Tibial nerve (tissue), 4 donors: Measurements from ENCODE around the gene MS4A8. TPM values are rescaled to one million over a fixed set of nuclear protein-coding genes. Genes with fewer than 3 reads are reported as not detected.
"Not testable (repeated sequence)": the region's sequence is repeated elsewhere in the genome, so short reads cannot be mapped to it uniquely, and the experiment has no call there.

Source experiments
- DNase-seq, 2 donors: peaks; one replicate each; pipeline ENCODE4 v3.0.0-alpha.2; 2019; ENCODE audit warnings: low spot score in 2 of 2
- H3K27ac ChIP-seq, 4 donors: fragments of 200-600 bp; sonication (generic) in 3 of 4; one replicate each; pipeline ENCODE4 v1.5.1; 2017 to 2019; ENCODE audit warnings: mild to moderate bottlenecking in 1 of 4
- H3K27me3 ChIP-seq, 2 donors: fragments of 200-600 bp; sonication (generic) in 1 of 2; one replicate each; pipeline versions ENCODE4 v1.5.1 to v1.6.0; 2017 to 2019
- H3K36me3 ChIP-seq, 3 donors: fragments of 200-600 bp; sonication (generic); one replicate each; pipeline ENCODE4 v1.5.1; 2018 to 2019
- H3K4me1 ChIP-seq, 4 donors: fragments of 200-600 bp; sonication (generic) in 3 of 4; one replicate each; pipeline ENCODE4 v1.5.1; 2017 to 2019
- H3K4me3 ChIP-seq, 4 donors: fragments of 200-600 bp; sonication (generic) in 3 of 4; one replicate each; pipeline ENCODE4 v1.5.1; 2017 to 2019; ENCODE audit warnings: mild to moderate bottlenecking in 1 of 4, moderate library complexity in 1 of 4
- H3K9me3 ChIP-seq, 4 donors: fragments of 200-600 bp; sonication (generic) in 3 of 4; one replicate each; pipeline ENCODE4 v1.5.1; 2017 to 2019
- CTCF ChIP-seq, 5 experiments: fragments of 200-600 bp in 3 of 5; fragments of 450-650 bp in 2 of 5; sonication (generic) in 3 of 5; IDR thresholded peaks; one replicate each; pipeline ENCODE4 v1.5.1; 2016 to 2019; ENCODE audit warnings: antibody characterized with exemption in 5 of 5, mild to moderate bottlenecking in 3 of 5, moderate library complexity in 2 of 5
- EP300 ChIP-seq, 2 donors: sonication (generic); formaldehyde crosslinking; IDR thresholded peaks; one replicate each; pipeline ENCODE4 v1.6.1; 2017; ENCODE audit warnings: antibody characterized with exemption in 2 of 2, mild to moderate bottlenecking in 1 of 2
- POLR2A ChIP-seq, 2 donors: fragments of 450-650 bp; IDR thresholded peaks; one replicate each; pipeline ENCODE4 v1.6.1; 2017; ENCODE audit warnings: antibody characterized with exemption in 2 of 2, mild to moderate bottlenecking in 2 of 2, moderate library complexity in 2 of 2
- WGBS, 2 donors: methylation state at CpG; one replicate each; pipeline ENCODE4 v1.1.5; 2018; 5-methylcytosine and 5-hydroxymethylcytosine counted together
- total RNA-seq, 4 donors: library from RNA; depleted of rRNA; stranded (reverse); fragments of >200 nt; gene quantifications; one replicate each; pipeline ENCODE4 v1.1.0, GENCODE V29; 2016

MS4A8 gene
- total RNA-seq, 4 donors from 2014 or later, result not detected

- Histone ChIP-seq H3K27me3 (no peaks in the 10 kb centered on the region), H3K36me3 (no peaks in the 10 kb centered on the region), H3K9me3 (peaks cover 0 to 24% (median 8%) of the 10 kb centered on the region in 4 donors), H3K4me3 (no peak overlapping the region), H3K27ac (no peak overlapping the region), H3K4me1 (no peaks in the 10 kb centered on the region)
- DNase-seq, result no peak
- 69 to 75% methylated on average over 3 of the region's 3 CpGs for WGBS, 2 donors
- no peak for TF ChIP-seq POLR2A (IDR thresholded peaks at IDR 0.05)
- TF ChIP-seq EP300 (IDR thresholded peaks at IDR 0.05), result no peak
- no peak for TF ChIP-seq CTCF (IDR thresholded peaks at IDR 0.05)
Observed at GRCh38 chr11:60680455-60681119, 18.8 kb upstream of the MS4A8 start.

GRCh38 chr11:60684541-60684848 lies 14.9 kb upstream of the MS4A8 start:
- not testable (repeated sequence) for H3K27me3 ChIP-seq, H3K4me1 ChIP-seq, H3K27ac ChIP-seq, H3K36me3 ChIP-seq, H3K4me3 ChIP-seq, DNase-seq, H3K9me3 ChIP-seq
- 88 to 90% methylated on average over 2 of the region's 2 CpGs for WGBS, 2 donors

GRCh38 chr11:60691661-60692060 lies 7.8 kb upstream of the MS4A8 start:
- Histone ChIP-seq H3K27me3 (no peaks in the 10 kb centered on the region), H3K9me3 (no peaks in the 10 kb centered on the region), H3K36me3 (no peaks in the 10 kb centered on the region), H3K4me1 (no peaks in the 10 kb centered on the region), H3K27ac (no peak overlapping the region), H3K4me3 (no peak overlapping the region)
- DNase-seq, result no peak
- TF ChIP-seq POLR2A (IDR thresholded peaks at IDR 0.05) (no peak), CTCF (IDR thresholded peaks at IDR 0.05) (no peak), EP300 (IDR thresholded peaks at IDR 0.05) (no peak)
- 67 to 72% methylated on average over 4 to 5 of the region's 5 CpGs for WGBS, 2 donors

- no peak for DNase-seq
- Histone ChIP-seq H3K9me3 (no peaks in the 10 kb centered on the region), H3K4me1 (no peaks in the 10 kb centered on the region), H3K27ac (no peak overlapping the region), H3K4me3 (peak overlapping the region in 1 of 4 donors; percentile 9), H3K27me3 (no peaks in the 10 kb centered on the region), H3K36me3 (no peaks in the 10 kb centered on the region)
- TF ChIP-seq EP300 (IDR thresholded peaks at IDR 0.05), result no peak
- no peak for TF ChIP-seq POLR2A (IDR thresholded peaks at IDR 0.05)
- no peak for TF ChIP-seq CTCF (IDR thresholded peaks at IDR 0.05)
- WGBS, 2 donors, result 68 to 74% methylated on average over 5 of the region's 5 CpGs
Observed at GRCh38 chr11:60699936-60700335, 524 bp downstream of the MS4A8 start.

GRCh38 chr11:60700689-60701468 lies 1.5 kb downstream of the MS4A8 start:
- H3K27ac ChIP-seq, result no peak overlapping the region
- H3K36me3 ChIP-seq, result no peaks in the 10 kb centered on the region
- no peaks in the 10 kb centered on the region for H3K27me3 ChIP-seq
- TF ChIP-seq EP300 (IDR thresholded peaks at IDR 0.05) (no peak), CTCF (IDR thresholded peaks at IDR 0.05) (peak in 1 of 5 experiments; percentile 8)
- H3K4me3 ChIP-seq, result no peak overlapping the region
- DNase-seq, result no peak
- no peaks in the 10 kb centered on the region for H3K9me3 ChIP-seq
- 55 to 66% methylated on average over 14 of the region's 14 CpGs for WGBS, 2 donors
- H3K4me1 ChIP-seq, result no peaks in the 10 kb centered on the region
